HG02884 (cell line): Measurements from ENCODE around the gene SYMPK.
"Not testable (repeated sequence)": the region's sequence is repeated elsewhere in the genome, so short reads cannot be mapped to it uniquely, and the experiment has no call there.

ENCODE experiments used
- ATAC-seq: cut with Tn5 transposase; IDR thresholded peaks from one replicate; pipeline ENCODE4 v1.9.1; 2021; ENCODE audit warnings: mild to moderate bottlenecking, moderate library complexity; ENCODE audit not compliant: unreplicated experiment

Gene SYMPK

GRCh38 chr19:45809643-45810159 is 53.2 kb downstream of the SYMPK start:
- no peak for ATAC-seq

DNA sequence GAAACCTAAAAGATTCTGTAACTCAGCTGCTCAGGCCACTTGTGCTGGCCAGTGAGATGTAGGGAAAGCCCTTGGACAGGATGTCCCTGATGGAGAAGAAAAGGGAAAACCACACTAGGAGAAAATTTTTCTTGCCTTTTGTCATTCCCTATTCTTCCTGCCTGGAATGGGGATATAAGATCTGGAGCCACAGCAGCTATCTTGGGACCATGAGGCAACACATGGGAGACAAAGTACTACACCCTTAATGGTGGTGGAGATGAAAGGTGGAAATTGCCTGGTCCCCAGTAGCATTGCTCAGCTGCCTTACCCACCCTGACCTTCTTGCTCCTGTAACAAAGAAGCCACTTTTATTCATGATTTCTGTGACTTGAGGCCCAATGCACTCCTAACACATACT is 57.2 kb downstream of the SYMPK start:
- ATAC-seq = no peak

DNA sequence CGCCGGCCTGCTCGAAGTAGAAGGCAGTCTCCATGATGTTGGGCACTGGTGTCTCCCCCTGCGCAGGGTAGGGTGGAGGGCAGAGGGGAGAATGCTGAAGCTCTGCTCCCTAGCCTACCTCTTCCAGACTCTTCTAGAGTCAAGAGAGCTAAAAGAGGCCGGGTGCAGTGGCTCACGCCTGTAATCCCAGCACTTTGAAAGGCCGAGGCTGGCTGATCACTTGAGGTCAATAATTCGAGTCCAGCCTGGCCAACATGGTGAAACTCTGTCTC is 58.1 kb downstream of the SYMPK start:
- ATAC-seq = no peak

- ATAC-seq = no peak
These were observed 58.6 kb downstream of the SYMPK start for GRCh38 chr19:45804140-45804958.

DNA sequence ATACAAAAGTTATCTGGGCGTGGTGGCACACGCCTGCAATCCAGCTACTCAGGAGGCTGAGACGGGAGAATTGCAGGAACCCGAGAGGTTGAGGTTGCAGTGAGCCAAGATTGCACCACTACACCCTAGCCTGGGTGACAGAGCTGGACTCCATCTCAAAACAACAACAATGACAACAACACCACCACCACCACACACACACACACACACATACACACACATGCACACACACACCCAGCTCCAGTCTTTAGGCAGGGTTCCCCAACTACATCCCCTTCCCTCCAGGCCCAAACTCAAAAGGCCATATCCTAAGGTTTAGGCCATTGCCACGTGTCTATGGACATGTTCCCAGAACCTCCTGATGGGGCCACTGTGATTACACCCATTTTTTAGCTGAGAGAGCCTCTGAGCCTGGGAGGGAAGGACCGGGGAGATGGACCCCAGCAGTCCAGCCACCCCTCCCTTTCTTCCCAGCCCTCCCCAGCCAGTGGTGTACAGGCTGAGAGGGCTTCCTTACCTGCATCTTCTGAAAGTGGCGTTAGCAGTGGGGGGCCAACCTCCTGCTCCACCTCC is 61.3 kb downstream of the SYMPK start:
- no peak for ATAC-seq

DNA sequence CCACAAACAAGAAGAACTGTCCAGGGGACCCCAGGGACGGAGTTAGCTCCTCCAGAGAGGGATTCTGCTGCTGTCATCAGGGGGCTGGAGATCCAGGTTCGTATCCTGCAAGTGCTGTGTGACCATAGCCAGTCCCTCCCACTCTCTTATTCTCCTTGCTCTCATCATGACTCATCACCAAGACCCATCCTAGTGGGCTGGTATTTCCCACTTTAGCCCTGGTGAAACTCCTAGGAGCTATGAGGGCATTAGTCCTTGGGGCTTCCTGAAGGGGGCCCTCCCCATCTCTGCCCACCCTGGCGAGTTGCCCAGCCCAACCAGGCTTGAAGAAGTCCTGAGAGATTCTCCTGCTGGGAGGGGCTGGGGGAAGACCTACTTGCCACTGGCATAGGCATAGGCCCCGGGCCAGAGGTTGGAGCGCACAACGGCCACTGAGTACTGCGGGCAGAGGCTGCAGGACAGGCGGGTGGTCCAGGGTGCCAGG is 62.8 kb downstream of the SYMPK start:
- ATAC-seq = no peak

DNA sequence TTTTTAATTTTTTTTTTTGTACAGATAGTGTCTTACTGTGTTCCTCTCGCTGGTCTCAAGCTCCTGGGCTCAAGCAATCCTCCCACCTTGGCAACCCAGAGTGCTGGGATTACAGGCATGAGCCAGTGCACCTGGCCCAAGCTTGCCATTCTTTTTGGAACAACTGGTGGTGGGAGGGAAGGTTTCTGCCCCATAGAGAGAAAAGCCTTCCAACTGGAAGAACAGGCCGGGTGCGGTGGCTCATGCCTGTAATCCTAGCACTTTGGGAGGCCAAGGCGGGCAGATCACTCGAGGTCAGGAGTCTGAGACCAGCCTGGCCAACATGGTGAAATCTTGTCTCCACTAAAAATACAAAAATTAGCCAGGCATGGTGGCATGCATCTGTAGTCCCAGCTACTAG is 63.4 kb downstream of the SYMPK start:
- ATAC-seq = not testable (repeated sequence)

DNA sequence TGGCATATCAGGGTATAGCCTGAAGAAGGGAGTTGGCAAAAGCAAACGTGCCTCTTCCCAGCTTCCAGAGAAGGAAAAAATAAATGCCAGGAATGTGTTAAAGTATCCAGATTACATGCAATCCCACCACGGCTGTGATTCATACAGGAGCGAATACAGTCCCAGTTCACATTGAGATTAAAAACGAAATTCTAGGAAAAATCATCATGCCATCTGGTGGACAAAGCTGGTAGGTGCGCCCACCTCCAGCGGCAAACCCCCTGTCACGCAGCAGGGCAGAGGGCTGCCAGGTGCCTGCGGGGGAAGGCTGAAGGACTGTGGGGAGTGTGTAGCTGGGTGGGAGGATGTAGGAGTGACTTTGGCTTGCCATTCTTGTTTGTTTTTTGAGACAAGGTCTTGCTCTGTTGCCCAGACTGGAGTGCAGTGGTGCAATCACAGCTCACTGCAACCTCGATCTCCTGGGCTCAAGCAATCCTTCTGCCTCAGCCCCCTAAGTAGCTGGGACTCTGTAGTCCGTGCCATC is 63.9 kb downstream of the SYMPK start:
- ATAC-seq = no peak

DNA sequence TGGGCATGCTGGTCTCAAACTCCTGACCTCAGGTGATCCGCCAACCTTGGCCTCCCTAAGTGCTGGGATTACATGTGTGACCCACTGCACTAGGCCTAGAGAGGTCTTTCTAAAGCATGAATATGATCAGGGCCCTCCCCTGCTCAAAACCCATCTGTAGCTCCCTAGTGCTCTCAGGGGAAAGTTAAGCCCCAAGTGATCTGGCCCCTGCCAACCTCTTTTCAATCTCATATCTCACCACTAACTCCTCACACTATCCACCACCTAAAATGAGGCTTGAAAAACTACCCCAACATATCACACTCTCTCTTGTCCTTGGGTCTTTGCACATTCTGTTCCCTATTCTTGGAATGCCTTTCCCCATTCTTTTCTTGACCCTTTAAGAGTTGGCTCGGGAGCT is 68.3 kb downstream of the SYMPK start:
- ATAC-seq = no peak

DNA sequence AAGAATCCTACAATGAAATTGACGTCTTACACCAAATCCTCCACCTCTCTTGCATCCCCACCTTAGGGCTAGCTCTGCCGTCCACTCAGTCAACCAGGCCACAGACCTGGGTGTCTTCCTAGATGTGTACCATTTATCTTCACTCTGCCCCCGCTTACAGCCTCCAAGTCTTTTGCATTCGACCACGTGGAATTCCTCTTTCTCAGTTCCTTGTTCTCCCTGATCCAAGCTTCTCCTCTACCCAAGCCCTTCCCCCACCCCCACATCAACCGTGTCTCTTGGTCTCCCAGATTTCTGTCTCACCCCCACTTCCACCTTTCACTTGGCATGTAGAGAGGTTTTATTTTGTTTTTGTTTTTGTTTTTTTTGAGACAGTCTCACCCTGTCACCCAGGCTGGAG is 69.1 kb downstream of the SYMPK start:
- ATAC-seq = no peak

DNA sequence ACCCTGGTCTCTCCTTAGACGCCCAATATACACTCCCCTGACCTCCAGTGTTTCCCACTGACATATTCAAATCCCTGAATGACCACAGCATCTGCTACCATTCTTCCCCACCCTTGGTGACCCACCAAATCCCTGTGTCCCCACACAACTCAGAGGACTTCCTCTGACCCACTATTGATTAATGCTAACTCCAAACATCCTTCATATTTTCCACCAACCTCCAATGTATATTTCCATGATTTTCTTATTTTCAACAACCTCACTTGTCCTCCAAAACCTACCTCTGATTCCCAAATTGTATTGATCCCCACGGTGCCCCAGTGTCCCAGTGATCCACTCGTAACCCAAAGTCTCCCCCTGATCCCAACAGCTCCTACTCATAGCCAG is 69.8 kb downstream of the SYMPK start:
- no peak for ATAC-seq

DNA sequence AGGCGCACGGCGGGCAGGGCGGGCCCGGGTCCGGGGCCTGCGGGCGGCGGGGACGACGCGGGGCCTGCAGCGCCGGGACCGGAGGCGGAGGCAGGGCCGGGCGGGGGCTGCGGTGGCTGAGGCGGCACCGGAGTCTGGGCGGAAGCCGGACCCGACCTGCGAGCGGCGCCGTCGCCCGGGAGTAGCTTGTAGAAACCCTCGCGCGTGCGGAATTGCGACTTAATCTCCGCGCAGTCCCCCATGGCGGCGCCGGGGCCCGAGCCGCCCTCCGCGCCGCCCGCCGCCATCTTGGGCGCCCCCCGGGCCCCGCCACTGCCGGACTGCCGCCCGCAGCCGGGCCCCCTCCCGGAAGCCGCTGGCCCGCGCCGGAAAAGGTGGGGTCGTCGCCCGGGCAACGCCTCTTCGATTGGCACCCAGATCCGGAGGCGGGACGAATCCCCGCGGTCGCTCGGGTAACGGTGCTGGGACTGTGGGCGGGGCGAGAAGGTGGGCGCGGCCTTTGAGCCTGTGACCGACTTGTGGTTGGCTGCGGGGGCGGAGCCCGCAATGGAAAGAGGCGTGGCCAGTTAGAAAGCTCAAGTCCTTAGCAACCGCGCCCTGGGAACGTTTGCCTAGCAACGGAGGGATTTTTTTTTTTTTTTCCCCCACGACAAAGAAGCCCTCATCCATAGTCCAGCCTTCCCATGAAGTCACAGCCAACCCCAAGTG is 70.3 kb downstream of the SYMPK start, which contains the start of gene DMWD:
Gene DMWD (minus strand): TSS at position 376 of the 708 bp plus-strand sequence. CDS start 89 bp downstream, at position 287.
- peak; percentile 83 for ATAC-seq

- no peak for ATAC-seq
These were observed 71.0 kb downstream of the SYMPK start for GRCh38 chr19:45791744-45792469.

- no peak for ATAC-seq
These were observed 72.0 kb downstream of the SYMPK start for GRCh38 chr19:45790942-45791341.

DNA sequence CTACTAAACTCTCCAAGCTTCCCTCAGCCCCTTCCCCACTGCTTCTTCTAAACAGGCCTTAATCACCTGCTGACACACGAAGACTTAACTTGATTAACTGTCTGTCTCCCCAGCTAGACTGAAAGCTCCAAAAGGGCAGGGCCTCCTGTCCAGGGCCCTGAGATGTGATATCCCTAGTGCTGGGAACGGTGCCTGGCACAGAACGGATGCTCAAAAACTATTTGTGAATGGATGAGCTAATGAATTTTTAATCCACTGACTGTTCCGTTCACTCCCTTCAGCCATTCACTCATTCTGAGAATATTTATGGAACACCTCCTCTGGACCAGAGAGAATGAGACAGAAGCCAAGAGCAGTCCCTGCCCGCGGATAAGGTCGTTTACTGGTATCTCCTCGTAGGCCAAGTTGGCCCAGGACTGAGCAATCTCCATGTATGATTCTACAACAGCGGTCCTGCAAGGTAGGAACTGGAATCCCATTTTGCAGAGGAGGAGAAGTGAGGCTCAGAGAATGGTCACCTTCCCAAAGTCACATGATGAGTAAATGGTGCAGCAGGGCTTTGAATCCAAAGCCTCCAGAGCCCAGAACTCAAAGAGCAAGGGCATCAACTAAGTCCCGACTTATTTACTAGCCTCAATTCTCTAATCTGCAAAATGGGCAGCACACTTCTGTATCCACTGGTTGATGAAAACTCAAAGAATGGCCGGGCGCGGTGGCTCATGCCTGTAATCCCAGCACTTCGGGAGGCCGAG is 73.7 kb downstream of the SYMPK start:
- no peak for ATAC-seq

- ATAC-seq = no peak
These were observed 76.4 kb downstream of the SYMPK start for GRCh38 chr19:45786533-45786894.

- ATAC-seq = no peak
These were observed 77.0 kb downstream of the SYMPK start for GRCh38 chr19:45785781-45786532.

- ATAC-seq = no peak
These were observed 77.8 kb downstream of the SYMPK start for GRCh38 chr19:45785097-45785496.

DNA sequence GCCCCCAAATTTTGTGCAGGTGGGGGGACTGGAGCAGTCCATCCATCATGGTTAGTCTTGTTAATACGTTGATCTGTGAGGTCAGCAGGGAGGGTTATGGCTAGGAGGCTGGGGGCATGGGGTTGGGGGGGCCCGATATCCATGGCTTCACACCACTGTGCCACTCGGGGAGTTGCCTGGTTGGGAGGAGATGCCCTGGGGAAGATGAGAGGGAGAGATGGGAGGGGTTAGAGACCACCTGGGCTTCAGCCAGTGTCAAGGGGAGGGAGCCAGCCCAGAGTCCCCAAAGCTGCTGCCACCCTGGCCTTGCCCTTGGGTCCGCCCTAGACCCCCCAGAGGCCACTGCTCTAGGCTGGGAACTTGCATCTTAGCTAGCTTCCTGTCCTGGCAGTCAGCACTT is 78.9 kb downstream of the SYMPK start:
- no peak for ATAC-seq
